OCI-LY1 (cell line): ENCODE data around the gene SYNGR4.

Experiments used
- H2AFZ ChIP-seq: fragments of 200-600 bp; sonication (generic), shearing (Covaris generic); 2 replicates; pipeline ENCODE4 v1.6.0; 2014; ENCODE audit warnings: antibody characterized with exemption, mild to moderate bottlenecking, low read length
- H3F3A ChIP-seq: fragments of 200-600 bp; sonication (generic), shearing (Covaris generic); 2 replicates; pipeline ENCODE4 v1.6.0; 2014; ENCODE audit warnings: mild to moderate bottlenecking, antibody characterized with exemption, low read length, moderate library complexity; ENCODE audit not compliant: insufficient read depth
- H3K27ac ChIP-seq: fragments of 200-600 bp; sonication (generic); 2 replicates; pipeline ENCODE4 v1.5.1; 2014; ENCODE audit warnings: low read length, mixed run types, mild to moderate bottlenecking, low read depth; ENCODE audit not compliant: poor library complexity, severe bottlenecking
- H3K27me3 ChIP-seq: fragments of 200-600 bp; sonication (generic); 2 replicates; pipeline ENCODE4 v1.6.0; 2014; ENCODE audit warnings: antibody characterized with exemption, mild to moderate bottlenecking, low read length, moderate library complexity; ENCODE audit not compliant: insufficient read depth
- H3K36me3 ChIP-seq: fragments of 200-600 bp; sonication (generic); 2 replicates; pipeline ENCODE4 v1.6.1; 2014; ENCODE audit warnings: mild to moderate bottlenecking, antibody characterized with exemption, low read length, moderate library complexity, mixed read lengths; ENCODE audit not compliant: insufficient read depth
- H3K4me1 ChIP-seq: fragments of 200-600 bp; sonication (generic); 2 replicates; pipeline ENCODE4 v1.5.1; 2014; ENCODE audit warnings: mild to moderate bottlenecking, low read length, moderate library complexity; ENCODE audit not compliant: insufficient read depth, severe bottlenecking
- H3K4me2 ChIP-seq: fragments of 200-600 bp; sonication (generic), shearing (Covaris generic); 2 replicates; pipeline ENCODE4 v1.6.1; 2014; ENCODE audit warnings: low read length
- H3K4me3 ChIP-seq: fragments of 200-600 bp; sonication (generic); 2 replicates; pipeline ENCODE4 v1.5.1; 2014; ENCODE audit warnings: low read length, low read depth, mild to moderate bottlenecking, mixed read lengths; ENCODE audit not compliant: poor library complexity, severe bottlenecking
- H3K79me2 ChIP-seq: fragments of 200-600 bp; shearing (Covaris generic); 2 replicates; pipeline ENCODE4 v1.6.1; 2016; ENCODE audit warnings: mixed run types, low read length, mixed read lengths; ENCODE audit not compliant: insufficient read depth
- H3K9ac ChIP-seq: fragments of 200-600 bp; sonication (generic), shearing (Covaris generic); 2 replicates; pipeline ENCODE4 v1.6.1; 2014; ENCODE audit warnings: mild to moderate bottlenecking, low read length, mixed read lengths
- H3K9me2 ChIP-seq: fragments of 200-600 bp; sonication (generic), shearing (Covaris generic); 2 replicates; pipeline ENCODE4 v1.6.1; 2014; ENCODE audit warnings: low read depth, mild to moderate bottlenecking, low read length, mixed read lengths
- H3K9me3 ChIP-seq: fragments of 200-600 bp; shearing (Covaris generic); 2 replicates; pipeline ENCODE4 v1.6.1; 2014; ENCODE audit warnings: low read length, mixed read lengths
- H4K20me1 ChIP-seq: fragments of 200-600 bp; sonication (generic), shearing (Covaris generic); 2 replicates; pipeline ENCODE4 v1.6.0; 2016; ENCODE audit warnings: mild to moderate bottlenecking, low read length; ENCODE audit not compliant: insufficient read depth
- CTCF ChIP-seq: fragments of 200-600 bp; sonication (generic), shearing (Covaris generic); IDR thresholded peaks from 2 replicates; pipeline ENCODE4 v1.5.1; 2017; ENCODE audit warnings: mild to moderate bottlenecking, antibody characterized with exemption, low read length, moderate library complexity, mixed read lengths
- EZH2 ChIP-seq: fragments of 200-600 bp; sonication (generic), shearing (Covaris generic); IDR thresholded peaks from 2 replicates; pipeline ENCODE4 v1.8.0; 2017; ENCODE audit warnings: borderline replicate concordance, mixed run types, mild to moderate bottlenecking, antibody characterized with exemption, low read length, moderate library complexity, mixed read lengths

Gene SYNGR4

GRCh38 chr19:48342841-48343540, 21.2 kb upstream of the SYNGR4 start:
- H2AFZ ChIP-seq = no peak overlapping the region
- H3K36me3 ChIP-seq = no peaks in the 10 kb centered on the region
- H3K4me1 ChIP-seq = no peaks in the 10 kb centered on the region
- no peak overlapping the region for H3K9ac ChIP-seq
- H3K79me2 ChIP-seq = no peaks in the 10 kb centered on the region
- no peak overlapping the region for H3K4me2 ChIP-seq
- no peak overlapping the region for H3K4me3 ChIP-seq
- no peaks in the 10 kb centered on the region for H3K9me2 ChIP-seq
- H3K27me3 ChIP-seq = no peaks in the 10 kb centered on the region
- no peaks in the 10 kb centered on the region for H3F3A ChIP-seq
- H3K27ac ChIP-seq = no peak overlapping the region
- H3K9me3 ChIP-seq = no peaks in the 10 kb centered on the region
- H4K20me1 ChIP-seq = no peaks in the 10 kb centered on the region
- TF ChIP-seq CTCF (no peak), EZH2 (no peak)

GRCh38 chr19:48344892-48345291, 19.3 kb upstream of the SYNGR4 start:
- no peaks in the 10 kb centered on the region for H3K4me1 ChIP-seq
- H3K27ac ChIP-seq = no peak overlapping the region
- H3K79me2 ChIP-seq = no peaks in the 10 kb centered on the region

GRCh38 chr19:48346191-48346590, 18.0 kb upstream of the SYNGR4 start:
- no peak overlapping the region for H3K4me2 ChIP-seq
- H3K4me3 ChIP-seq = no peak overlapping the region
- H3K9ac ChIP-seq = no peak overlapping the region
- no peaks in the 10 kb centered on the region for H3K27me3 ChIP-seq
- no peaks in the 10 kb centered on the region for H3K36me3 ChIP-seq
- TF ChIP-seq CTCF (no peak), EZH2 (no peak)
- H3K27ac ChIP-seq = no peak overlapping the region
- no peaks in the 10 kb centered on the region for H3F3A ChIP-seq
- no peak overlapping the region for H2AFZ ChIP-seq
- H3K9me3 ChIP-seq = no peaks in the 10 kb centered on the region
- no peaks in the 10 kb centered on the region for H4K20me1 ChIP-seq
- H3K79me2 ChIP-seq = no peaks in the 10 kb centered on the region
- H3K4me1 ChIP-seq = no peaks in the 10 kb centered on the region
- no peaks in the 10 kb centered on the region for H3K9me2 ChIP-seq

More at GRCh38 chr19:48344892-48345291, 19.3 kb upstream of the SYNGR4 start:
- TF ChIP-seq CTCF (no peak), EZH2 (no peak)
- Histone ChIP-seq H3K4me2 (no peak overlapping the region), H3K27me3 (no peaks in the 10 kb centered on the region), H3K9ac (no peak overlapping the region), H3K36me3 (no peaks in the 10 kb centered on the region), H3F3A (no peaks in the 10 kb centered on the region), H3K9me3 (no peaks in the 10 kb centered on the region), H2AFZ (no peak overlapping the region), H3K4me3 (no peak overlapping the region), H4K20me1 (no peaks in the 10 kb centered on the region), H3K9me2 (no peaks in the 10 kb centered on the region)
